Natural killer cell treated with Interleukin-12 subunit alpha and Interleukin-12 subunit beta and Interleukin-15 and Interleukin-18, amount 100 ng/mL, for 72 hours (primary cell): ENCODE results near the gene ART1. TPM values are rescaled to one million over a fixed set of nuclear protein-coding genes. Genes with fewer than 3 reads are reported as not detected.
"Not testable (repeated sequence)": the region's sequence is repeated elsewhere in the genome, so short reads cannot be mapped to it uniquely, and the experiment has no call there.

Source experiments
- ATAC-seq, 2 donors: fragments of 150-1000 bp; cut with Tn5 transposase in 1 of 2; sonication (Bioruptor Pico), chemical (Tn5 transposase) in 1 of 2; 2 replicates each; pipeline ENCODE4 v1.10.0; 2021
- DNase-seq: peaks from one replicate; pipeline ENCODE4 v3.0.0; 2022; ENCODE audit warnings: low spot score
- H3K27ac Mint-ChIP-seq, 2 donors: 1 replicate in 1 of 2; 2 replicates in 1 of 2; pipeline ENCODE4 v1.8.0; 2022; ENCODE audit warnings: mixed read lengths in 2 of 2, mild to moderate bottlenecking in 1 of 2, moderate library complexity in 1 of 2
- H3K27me3 Mint-ChIP-seq, 2 donors: 1 replicate in 1 of 2; 2 replicates in 1 of 2; pipeline ENCODE4 v1.8.0; 2022; ENCODE audit warnings: mixed read lengths in 2 of 2
- H3K36me3 Mint-ChIP-seq: one replicate; pipeline ENCODE4 v1.8.0; 2022; ENCODE audit warnings: mixed read lengths
- H3K4me1 Mint-ChIP-seq, 2 donors: 1 replicate in 1 of 2; 2 replicates in 1 of 2; pipeline ENCODE4 v1.8.0; 2022; ENCODE audit warnings: low read depth in 2 of 2, mixed read lengths in 2 of 2, mild to moderate bottlenecking in 1 of 2
- H3K4me3 Mint-ChIP-seq: one replicate; pipeline ENCODE4 v1.8.0; 2022; ENCODE audit warnings: mixed read lengths
- H3K9me3 Mint-ChIP-seq: 2 replicates; pipeline ENCODE4 v1.8.0; 2022; ENCODE audit warnings: mixed read lengths
- total RNA-seq, 2 donors: library from RNA; stranded (reverse); gene quantifications; one replicate each; pipeline ENCODE4 v1.2.3, GENCODE V29; 2022

Gene ART1
- total RNA-seq, 2 donors from 2014 or later: not detected

DNA sequence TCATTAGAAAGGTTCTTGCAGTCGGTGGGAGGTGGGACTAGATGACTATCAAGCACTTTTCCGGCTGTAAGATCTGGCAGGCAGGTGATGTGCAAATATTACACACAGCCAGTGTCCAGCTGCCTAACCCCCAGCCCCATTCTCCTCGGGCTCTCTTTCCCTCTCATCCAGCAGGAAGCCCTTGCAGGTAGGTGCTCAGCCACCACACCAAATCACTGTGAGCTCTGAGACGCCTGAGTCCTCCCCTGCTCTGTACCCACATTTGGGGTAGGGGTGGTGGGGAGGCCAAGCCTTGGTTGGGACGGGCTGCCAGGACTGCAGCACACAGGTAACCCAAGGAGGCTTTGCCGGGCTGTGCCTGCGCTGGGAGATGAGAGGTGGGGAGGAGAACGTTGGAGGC lies 3.7 kb upstream of the ART1 start:
- peak overlapping the region; percentile 80 for H3K4me3 Mint-ChIP-seq
- H3K27me3 Mint-ChIP-seq: peaks cover 15 to 20% of the 10 kb centered on the region in 2 donors
- H3K36me3 Mint-ChIP-seq: no peaks in the 10 kb centered on the region
- peak overlapping the region in 1 of 2 donors; percentile 51 for H3K27ac Mint-ChIP-seq
- H3K4me1 Mint-ChIP-seq: peaks cover 0 to 11% of the 10 kb centered on the region in 2 donors
- H3K9me3 Mint-ChIP-seq: no peaks in the 10 kb centered on the region
- DNase-seq: no peak
- ATAC-seq: no peak

DNA sequence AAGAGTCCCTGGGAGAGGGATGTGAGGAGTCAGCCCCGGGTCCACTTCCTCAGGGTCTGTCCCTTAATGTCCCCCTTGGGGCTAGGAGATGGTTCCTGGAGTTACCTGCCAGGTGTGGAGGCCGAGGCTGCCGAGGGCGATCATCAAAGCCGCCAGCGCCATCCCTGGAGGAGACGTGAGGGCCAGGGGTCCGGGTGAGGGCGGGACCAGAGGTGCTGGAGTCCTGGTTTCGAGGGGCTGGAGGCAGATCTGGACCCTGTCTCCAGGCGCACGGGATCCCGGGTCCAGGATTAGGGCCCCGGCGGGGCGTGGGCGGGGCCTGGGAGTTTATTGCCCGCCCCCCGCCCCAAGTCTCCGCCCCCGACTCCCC lies 3.2 kb upstream of the ART1 start, which contains the start of gene ART5:
ART5 (minus strand) TSS at position 292 of the 370 bp plus-strand sequence; CDS start at position 162, 130 bp downstream.
- Mint-ChIP-seq H3K36me3 (no peaks in the 10 kb centered on the region), H3K27ac (peak within 1 kb of the TSS in 1 of 2 donors; percentile 51), H3K4me3 (peak within 1 kb of the TSS; percentile 80), H3K9me3 (no peaks in the 10 kb centered on the region), H3K27me3 (peaks cover 17 to 20% of the 10 kb centered on the region in 2 donors), H3K4me1 (peaks cover 0 to 11% of the 10 kb centered on the region in 2 donors)
- ATAC-seq (no peak), DNase-seq (no peak)

- Mint-ChIP-seq H3K36me3 (no peaks in the 10 kb centered on the region), H3K4me3 (peak overlapping the region; percentile 59), H3K9me3 (no peaks in the 10 kb centered on the region), H3K27me3 (peaks cover 18 to 20% of the 10 kb centered on the region in 2 donors), H3K4me1 (peaks cover 0 to 11% of the 10 kb centered on the region in 2 donors), H3K27ac (no peak overlapping the region)
- ATAC-seq: peak; percentile 78 to 89
- peak; percentile 64 for DNase-seq
Measured at GRCh38 chr11:3642071-3642951, 2.6 kb upstream of the ART1 start.

DNA sequence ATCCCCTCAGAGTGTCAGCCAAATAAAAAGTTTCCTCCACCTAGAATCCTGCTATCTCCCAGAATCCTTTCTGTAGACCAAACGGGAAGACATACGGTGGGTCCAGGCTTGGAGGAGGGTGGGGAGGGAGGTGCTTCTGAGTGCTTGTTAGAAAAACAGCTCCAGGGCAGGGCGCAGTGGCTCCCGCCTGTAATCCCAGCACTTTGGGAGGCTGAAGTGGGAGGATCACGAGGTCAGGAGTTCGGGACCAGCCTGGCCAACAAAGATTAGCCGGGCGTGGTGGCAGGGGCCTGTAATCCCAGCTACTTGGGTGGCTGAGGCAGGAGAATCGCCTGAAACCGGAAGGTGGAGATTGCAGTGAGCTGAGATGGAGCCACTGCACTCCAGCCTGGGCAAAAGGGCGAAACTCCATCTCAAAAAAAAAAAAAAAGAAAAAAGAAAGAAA lies 1.8 kb upstream of the ART1 start:
- not testable (repeated sequence) for H3K36me3 Mint-ChIP-seq, H3K27ac Mint-ChIP-seq, DNase-seq, H3K4me3 Mint-ChIP-seq, H3K9me3 Mint-ChIP-seq, ATAC-seq
- peaks cover 0 to 11% of the 10 kb centered on the region in 2 donors for H3K4me1 Mint-ChIP-seq
- H3K27me3 Mint-ChIP-seq: peaks cover 20 to 23% of the 10 kb centered on the region in 2 donors

- ATAC-seq (no peak), DNase-seq (no peak)
- Mint-ChIP-seq H3K4me1 (peaks cover 0 to 11% of the 10 kb centered on the region in 2 donors), H3K4me3 (no peak overlapping the region), H3K36me3 (no peaks in the 10 kb centered on the region), H3K27ac (no peak overlapping the region), H3K9me3 (no peaks in the 10 kb centered on the region), H3K27me3 (peaks cover 37 to 43% of the 10 kb centered on the region in 2 donors)
Measured at GRCh38 chr11:3645552-3645951, 624 bp downstream of the ART1 start.

GRCh38 chr11:3648843-3649242 lies 3.9 kb downstream of the ART1 start:
- not testable (repeated sequence) for H3K4me1 Mint-ChIP-seq, H3K9me3 Mint-ChIP-seq, H3K27ac Mint-ChIP-seq, ATAC-seq, DNase-seq, H3K36me3 Mint-ChIP-seq, H3K4me3 Mint-ChIP-seq
- peaks cover 37 to 50% of the 10 kb centered on the region in 2 donors for H3K27me3 Mint-ChIP-seq

DNA sequence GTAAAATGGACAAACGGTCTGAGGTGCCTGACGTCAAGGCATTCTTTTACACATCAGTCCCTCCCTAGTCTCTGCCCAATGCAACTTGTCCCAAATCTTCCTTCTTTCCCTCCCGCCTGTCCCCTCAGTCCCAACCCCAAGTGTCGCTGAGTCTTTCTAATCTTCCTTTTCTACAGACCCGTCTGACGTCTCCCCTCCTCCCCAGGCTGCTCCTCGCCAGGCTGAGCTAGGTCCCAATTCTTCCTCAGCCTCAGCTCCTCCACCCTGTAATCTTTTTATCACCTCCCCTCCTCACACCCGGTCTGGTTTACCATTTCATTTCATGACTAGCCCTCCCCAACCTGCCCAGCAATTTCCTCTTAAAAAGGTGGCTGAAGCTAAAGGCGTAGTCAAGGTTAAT lies 4.4 kb downstream of the ART1 start:
- H3K27ac Mint-ChIP-seq, DNase-seq, H3K36me3 Mint-ChIP-seq, H3K4me3 Mint-ChIP-seq, H3K4me1 Mint-ChIP-seq, H3K9me3 Mint-ChIP-seq, ATAC-seq: not testable (repeated sequence)
- H3K27me3 Mint-ChIP-seq: peaks cover 35 to 48% of the 10 kb centered on the region in 2 donors

- not testable (repeated sequence) for H3K36me3 Mint-ChIP-seq, DNase-seq, H3K9me3 Mint-ChIP-seq, ATAC-seq, H3K27ac Mint-ChIP-seq, H3K4me3 Mint-ChIP-seq, H3K4me1 Mint-ChIP-seq
- H3K27me3 Mint-ChIP-seq: peaks cover 24 to 34% of the 10 kb centered on the region in 2 donors
Measured at GRCh38 chr11:3652514-3652913, 7.6 kb downstream of the ART1 start.

DNA sequence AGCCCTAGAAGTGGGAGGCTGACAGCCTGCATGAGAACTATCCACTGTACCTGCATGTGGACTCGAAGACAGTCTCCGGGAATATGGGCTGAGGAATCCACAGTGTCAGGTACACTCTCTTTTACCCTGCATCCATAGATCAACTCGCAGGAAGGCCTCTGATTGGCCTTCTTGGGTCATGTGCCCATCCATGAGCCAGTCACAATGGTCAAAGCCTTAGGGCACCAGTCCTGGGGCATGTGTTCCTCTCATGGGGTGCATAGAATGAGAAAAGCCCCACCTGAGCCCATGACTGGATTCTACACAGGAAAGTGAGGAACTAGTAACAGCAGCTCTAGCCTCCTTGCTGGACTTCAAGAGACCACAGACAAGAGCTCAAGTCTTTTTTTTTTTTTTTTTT lies 10.6 kb downstream of the ART1 start:
- no peaks in the 10 kb centered on the region for H3K4me1 Mint-ChIP-seq
- no peak overlapping the region for H3K27ac Mint-ChIP-seq
- H3K36me3 Mint-ChIP-seq: no peaks in the 10 kb centered on the region
- H3K9me3 Mint-ChIP-seq: no peaks in the 10 kb centered on the region
- ATAC-seq (peak; percentile 41 to 45), DNase-seq (no peak)
- H3K27me3 Mint-ChIP-seq: peaks cover 8 to 21% of the 10 kb centered on the region in 2 donors
- H3K4me3 Mint-ChIP-seq: no peak overlapping the region

GRCh38 chr11:3657331-3657730 lies 12.4 kb downstream of the ART1 start:
- ATAC-seq: not testable (repeated sequence)

DNA sequence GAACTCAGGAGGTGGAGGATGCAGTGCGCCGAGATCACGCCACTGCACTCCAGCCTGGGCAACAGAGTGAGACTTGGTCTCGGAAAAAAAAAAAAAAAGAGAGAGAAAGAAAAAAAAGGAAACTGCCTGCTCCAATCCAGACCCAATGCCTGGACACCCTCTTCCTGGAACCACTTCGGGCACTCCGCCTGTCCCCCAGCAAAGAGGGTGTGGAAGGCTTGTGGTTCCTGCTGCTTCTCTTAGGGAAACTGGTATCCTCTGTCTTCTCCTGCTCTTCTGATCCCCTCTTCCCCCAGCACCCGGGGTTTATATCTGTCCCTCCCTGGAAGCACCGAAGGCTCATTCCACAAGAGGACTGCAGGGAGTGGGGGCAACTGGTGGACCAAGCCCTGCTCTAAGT lies 13.3 kb downstream of the ART1 start:
- Mint-ChIP-seq H3K4me1 (no peaks in the 10 kb centered on the region), H3K4me3 (no peak overlapping the region), H3K36me3 (no peaks in the 10 kb centered on the region), H3K27ac (no peak overlapping the region), H3K9me3 (no peaks in the 10 kb centered on the region), H3K27me3 (peaks cover 8% of the 10 kb centered on the region in 2 donors)
- no peak for ATAC-seq
- no peak for DNase-seq

More at GRCh38 chr11:3657331-3657730, 12.4 kb downstream of the ART1 start:
- DNase-seq, H3K9me3 Mint-ChIP-seq, H3K4me1 Mint-ChIP-seq, H3K36me3 Mint-ChIP-seq, H3K27ac Mint-ChIP-seq, H3K4me3 Mint-ChIP-seq, H3K27me3 Mint-ChIP-seq: not testable (repeated sequence)

GRCh38 chr11:3659595-3660515 lies 14.9 kb downstream of the ART1 start:
- Mint-ChIP-seq H3K27ac (no peak overlapping the region), H3K9me3 (no peaks in the 10 kb centered on the region), H3K4me3 (no peak overlapping the region), H3K4me1 (no peaks in the 10 kb centered on the region), H3K36me3 (no peaks in the 10 kb centered on the region), H3K27me3 (peaks cover 8% of the 10 kb centered on the region in 2 donors)
- ATAC-seq (peak in 1 of 2 donors; percentile 21), DNase-seq (no peak)

- Mint-ChIP-seq H3K4me1 (no peaks in the 10 kb centered on the region), H3K27ac (no peak overlapping the region), H3K4me3 (no peak overlapping the region), H3K27me3 (peaks cover 6 to 8% of the 10 kb centered on the region in 2 donors), H3K36me3 (no peaks in the 10 kb centered on the region), H3K9me3 (no peaks in the 10 kb centered on the region)
- ATAC-seq (no peak), DNase-seq (no peak)
Measured at GRCh38 chr11:3660960-3661359, 16.0 kb downstream of the ART1 start.
